Body of pancreas (tissue), 4 donors: ENCODE results near the gene ZDHHC24. TPM values are rescaled to one million over a fixed set of nuclear protein-coding genes. Genes with fewer than 3 reads are reported as not detected.

Experiments
- ATAC-seq: fragments of 150-250 bp; one replicate; pipeline ENCODE4 v1.9.1; 2016
- DNase-seq, 4 donors: peaks; one replicate each; pipeline ENCODE4 v3.0.0-alpha.2; 2019
- H3K27ac ChIP-seq, 4 donors: fragments of 200-600 bp; sonication (generic); 1 replicate in 3 of 4; 2 replicates in 1 of 4; pipeline versions ENCODE4 v1.5.1 to v1.6.1; 2016 to 2019; ENCODE audit warnings: mild to moderate bottlenecking in 1 of 4, mixed read lengths in 1 of 4, moderate library complexity in 1 of 4
- H3K27me3 ChIP-seq, 2 donors: fragments of 200-600 bp; sonication (generic); one replicate each; pipeline ENCODE4 v1.6.0; 2016; ENCODE audit warnings: mild to moderate bottlenecking in 1 of 2
- H3K36me3 ChIP-seq, 2 donors: fragments of 200-600 bp; sonication (generic); replicated peaks in 1 of 2; 2 replicates each; pipeline ENCODE4 v1.5.1; 2016; ENCODE audit warnings: low read depth in 2 of 2; ENCODE audit not compliant: insufficient read depth in 1 of 2
- H3K4me1 ChIP-seq: fragments of 200-600 bp; sonication (generic); one replicate; pipeline ENCODE4 v1.6.0; 2016
- H3K4me3 ChIP-seq, 2 donors: fragments of 200-600 bp; sonication (generic); 1 replicate in 1 of 2; 2 replicates in 1 of 2; pipeline ENCODE4 v1.5.1; 2016 to 2019
- H3K9me3 ChIP-seq, 3 donors: fragments of 200-600 bp; sonication (generic); 1 replicate in 2 of 3; 2 replicates in 1 of 3; pipeline ENCODE4 v1.5.1; 2016
- POLR2A ChIP-seq, 3 donors: fragments of 450-650 bp; IDR thresholded peaks; one replicate each; pipeline ENCODE4 v1.6.1; 2016; ENCODE audit warnings: antibody characterized with exemption in 3 of 3, mild to moderate bottlenecking in 2 of 3
- WGBS, 2 donors: methylation state at CpG; one replicate each; pipeline ENCODE4 v1.1.5; 2017; 5-methylcytosine and 5-hydroxymethylcytosine counted together
- intact Hi-C: fragments of 100-400 bp; cut with DNase I; formaldehyde crosslinking; loops from one replicate; pipeline ENCODE4 v1.15.1; 2023
- total RNA-seq, 2 donors: library from RNA; depleted of rRNA; stranded (reverse); fragments of >200 nt; gene quantifications; one replicate each; pipeline ENCODE4 v1.1.0, GENCODE V29; 2016
- TF ChIP-seq, protein P1 (sequence below), 7 experiments: fragments of 450-650 bp in 4 of 7; fragments of 200-600 bp in 3 of 7; sonication (generic) in 3 of 7; IDR thresholded peaks; one replicate each; pipeline ENCODE4 v1.5.1; 2016 to 2019; ENCODE audit warnings: antibody characterized with exemption in 7 of 7

Gene ZDHHC24
- total RNA-seq, 2 donors from 2014 or later: 15.8 to 22.3 TPM

DNA sequence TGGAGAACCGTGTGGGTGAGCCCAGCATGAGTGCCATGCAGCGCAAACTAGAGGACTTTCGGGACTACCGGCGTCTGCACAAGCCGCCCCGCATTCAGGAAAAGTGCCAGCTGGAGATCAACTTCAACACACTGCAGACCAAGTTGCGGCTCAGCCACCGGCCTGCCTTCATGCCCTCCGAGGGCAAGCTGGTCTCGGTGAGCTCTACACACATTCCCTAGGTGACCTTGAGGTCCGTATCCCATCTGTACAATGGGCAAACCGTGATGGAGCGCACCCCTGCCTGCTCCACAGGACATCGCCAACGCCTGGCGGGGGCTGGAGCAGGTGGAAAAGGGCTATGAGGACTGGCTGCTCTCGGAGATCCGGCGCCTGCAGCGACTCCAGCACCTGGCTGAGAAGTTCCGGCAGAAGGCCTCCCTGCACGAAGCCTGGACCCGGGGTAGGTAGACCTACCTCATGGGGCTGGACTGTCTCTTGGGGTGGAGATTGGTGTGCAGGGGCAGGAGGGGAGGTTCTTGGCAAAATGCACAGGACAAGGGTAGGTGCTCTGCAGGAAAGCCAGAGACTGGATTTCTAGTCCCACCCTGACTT lies 12.0 kb upstream of the ZDHHC24 start:
- no peak for TF ChIP-seq POLR2A (IDR thresholded peaks at IDR 0.05)
- TF ChIP-seq, protein P1, sequence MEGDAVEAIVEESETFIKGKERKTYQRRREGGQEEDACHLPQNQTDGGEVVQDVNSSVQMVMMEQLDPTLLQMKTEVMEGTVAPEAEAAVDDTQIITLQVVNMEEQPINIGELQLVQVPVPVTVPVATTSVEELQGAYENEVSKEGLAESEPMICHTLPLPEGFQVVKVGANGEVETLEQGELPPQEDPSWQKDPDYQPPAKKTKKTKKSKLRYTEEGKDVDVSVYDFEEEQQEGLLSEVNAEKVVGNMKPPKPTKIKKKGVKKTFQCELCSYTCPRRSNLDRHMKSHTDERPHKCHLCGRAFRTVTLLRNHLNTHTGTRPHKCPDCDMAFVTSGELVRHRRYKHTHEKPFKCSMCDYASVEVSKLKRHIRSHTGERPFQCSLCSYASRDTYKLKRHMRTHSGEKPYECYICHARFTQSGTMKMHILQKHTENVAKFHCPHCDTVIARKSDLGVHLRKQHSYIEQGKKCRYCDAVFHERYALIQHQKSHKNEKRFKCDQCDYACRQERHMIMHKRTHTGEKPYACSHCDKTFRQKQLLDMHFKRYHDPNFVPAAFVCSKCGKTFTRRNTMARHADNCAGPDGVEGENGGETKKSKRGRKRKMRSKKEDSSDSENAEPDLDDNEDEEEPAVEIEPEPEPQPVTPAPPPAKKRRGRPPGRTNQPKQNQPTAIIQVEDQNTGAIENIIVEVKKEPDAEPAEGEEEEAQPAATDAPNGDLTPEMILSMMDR (IDR thresholded peaks at IDR 0.05): no peak
- Histone ChIP-seq H3K9me3 (no peaks in the 10 kb centered on the region), H3K4me1 (peaks cover 9% of the 10 kb centered on the region), H3K27ac (no peak overlapping the region), H3K4me3 (no peak overlapping the region), H3K27me3 (no peaks in the 10 kb centered on the region), H3K36me3 (no peaks in the 10 kb centered on the region)
- no peak for DNase-seq
- ATAC-seq: no peak
- WGBS, 2 donors: 83 to 100% methylated on average over 1 to 18 of the region's 24 CpGs
- intact Hi-C loops: no loop called here

DNA sequence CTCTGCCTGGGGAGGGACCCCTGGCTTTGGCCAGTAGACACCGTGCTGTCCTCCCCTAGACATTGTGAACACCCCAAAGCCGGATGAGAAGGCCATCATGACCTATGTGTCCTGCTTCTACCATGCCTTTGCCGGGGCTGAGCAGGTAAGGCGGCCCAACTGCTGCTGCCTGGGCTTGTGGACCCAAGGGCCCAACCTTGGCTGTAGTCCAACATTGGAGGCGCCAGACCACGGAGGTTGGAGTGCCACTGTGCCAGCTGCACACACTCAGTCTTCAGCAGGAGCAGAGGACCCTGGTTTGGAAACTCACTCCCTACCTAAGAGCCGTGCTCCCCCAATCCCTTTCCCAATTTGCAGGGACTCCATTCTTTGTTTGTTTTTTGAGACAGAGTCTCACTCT lies 10.2 kb upstream of the ZDHHC24 start:
- Histone ChIP-seq H3K4me3 (no peak overlapping the region), H3K27me3 (no peaks in the 10 kb centered on the region), H3K27ac (no peak overlapping the region), H3K36me3 (no peaks in the 10 kb centered on the region), H3K4me1 (peaks cover 9% of the 10 kb centered on the region), H3K9me3 (no peaks in the 10 kb centered on the region)
- ATAC-seq (no peak), DNase-seq (no peak)
- no peak for TF ChIP-seq POLR2A (IDR thresholded peaks at IDR 0.05)
- TF ChIP-seq, protein P1 (IDR thresholded peaks at IDR 0.05): no peak
- intact Hi-C loops: no loop called here
- WGBS, 2 donors: 68 to 75% methylated on average over 5 to 7 of the region's 7 CpGs

DNA sequence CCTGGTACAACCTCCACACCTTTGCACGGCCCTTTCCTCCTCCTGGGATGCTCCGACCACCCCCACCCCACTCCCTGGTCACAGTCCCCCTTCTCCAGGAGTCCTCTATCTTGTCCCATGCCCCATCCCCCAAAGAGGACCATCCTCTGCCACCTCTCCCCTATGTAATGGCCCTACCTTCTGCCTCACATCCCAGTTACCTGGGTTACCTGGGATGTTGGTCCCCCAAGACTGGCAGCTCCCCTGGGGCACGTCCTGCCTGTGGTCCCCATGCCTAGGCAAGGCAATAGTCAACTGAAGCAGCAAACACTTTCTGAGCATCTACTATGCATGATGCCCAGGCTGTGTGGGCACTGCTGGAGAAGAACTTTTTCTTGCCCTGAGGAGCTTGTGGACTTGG lies 9.6 kb upstream of the ZDHHC24 start:
- 54 to 74% methylated on average over 3 of the region's 3 CpGs for WGBS, 2 donors
- TF ChIP-seq POLR2A (IDR thresholded peaks at IDR 0.05): no peak
- TF ChIP-seq, protein P1 (IDR thresholded peaks at IDR 0.05): no peak
- intact Hi-C loops: no loop called here
- no peak overlapping the region for H3K27ac ChIP-seq
- H3K4me3 ChIP-seq: no peak overlapping the region
- peaks cover 9% of the 10 kb centered on the region for H3K4me1 ChIP-seq
- H3K36me3 ChIP-seq: no peaks in the 10 kb centered on the region
- no peaks in the 10 kb centered on the region for H3K9me3 ChIP-seq
- no peak for DNase-seq
- no peak for ATAC-seq
- no peaks in the 10 kb centered on the region for H3K27me3 ChIP-seq

DNA sequence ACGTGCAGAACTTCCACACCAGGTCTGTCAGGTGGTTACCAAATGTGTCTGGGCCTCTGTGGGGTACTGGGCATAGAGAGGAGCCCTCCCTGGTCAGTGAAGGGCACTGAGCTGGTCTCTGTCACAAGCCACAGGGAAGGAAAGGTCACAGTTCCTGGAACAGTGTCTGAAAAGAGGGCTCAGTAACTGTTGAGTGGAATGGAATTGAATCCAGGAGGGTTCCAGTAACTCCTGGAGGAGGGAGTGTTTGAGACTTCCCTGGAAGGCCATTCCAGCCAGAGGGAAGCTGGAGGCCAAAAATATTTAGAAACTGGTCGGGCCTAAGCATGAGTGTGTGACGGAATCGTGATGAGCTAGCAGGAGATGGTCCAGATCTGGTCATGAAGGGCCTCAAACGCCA lies 8.8 kb upstream of the ZDHHC24 start:
- ATAC-seq (no peak), DNase-seq (no peak)
- Histone ChIP-seq H3K4me3 (no peak overlapping the region), H3K36me3 (no peaks in the 10 kb centered on the region), H3K27me3 (no peaks in the 10 kb centered on the region), H3K4me1 (peaks cover 9% of the 10 kb centered on the region), H3K9me3 (no peaks in the 10 kb centered on the region), H3K27ac (no peak overlapping the region)
- 69 to 75% methylated on average over 5 of the region's 5 CpGs for WGBS, 2 donors
- intact Hi-C loops: no loop called here
- TF ChIP-seq POLR2A (IDR thresholded peaks at IDR 0.05): no peak
- TF ChIP-seq, protein P1 (IDR thresholded peaks at IDR 0.05): no peak

DNA sequence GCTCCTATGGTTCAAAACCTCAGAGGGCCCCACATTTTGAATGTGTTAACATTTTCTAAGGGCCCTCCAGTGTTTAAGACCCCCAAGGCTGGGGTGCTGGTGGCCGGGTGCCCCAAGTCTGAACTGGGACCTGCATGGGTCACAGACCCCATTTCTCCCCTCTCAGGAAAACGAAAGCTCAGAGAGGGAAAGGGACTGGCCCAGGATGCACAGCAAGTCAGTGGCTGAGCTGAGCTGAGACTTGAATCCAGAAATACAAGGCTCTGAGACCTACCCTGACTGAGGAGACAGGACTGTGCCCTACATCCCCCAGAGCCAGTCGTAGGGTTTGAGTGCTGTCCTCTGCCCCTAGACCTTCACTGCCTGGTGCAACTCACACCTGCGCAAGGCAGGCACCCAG lies 5.0 kb upstream of the ZDHHC24 start:
- Histone ChIP-seq H3K4me3 (no peak overlapping the region), H3K36me3 (no peaks in the 10 kb centered on the region), H3K27ac (no peak overlapping the region), H3K4me1 (peaks cover 7% of the 10 kb centered on the region), H3K9me3 (no peaks in the 10 kb centered on the region), H3K27me3 (no peaks in the 10 kb centered on the region)
- 57 to 78% methylated on average over 3 to 4 of the region's 4 CpGs for WGBS, 2 donors
- intact Hi-C loops: no loop called here
- no peak for ATAC-seq
- no peak for DNase-seq
- TF ChIP-seq, protein P1 (IDR thresholded peaks at IDR 0.05): no peak
- TF ChIP-seq POLR2A (IDR thresholded peaks at IDR 0.05): no peak
